ENCODE results near the gene TRPM7. TPM values are rescaled to one million over a fixed set of nuclear protein-coding genes. Genes with fewer than 3 reads are reported as not detected.
"Not testable (repeated sequence)": the region's sequence is repeated elsewhere in the genome, so short reads cannot be mapped to it uniquely, and the experiment has no call there.

TRPM7 gene
- total RNA-seq, 1 donor from 2014 or later = 31.2 TPM

DNA sequence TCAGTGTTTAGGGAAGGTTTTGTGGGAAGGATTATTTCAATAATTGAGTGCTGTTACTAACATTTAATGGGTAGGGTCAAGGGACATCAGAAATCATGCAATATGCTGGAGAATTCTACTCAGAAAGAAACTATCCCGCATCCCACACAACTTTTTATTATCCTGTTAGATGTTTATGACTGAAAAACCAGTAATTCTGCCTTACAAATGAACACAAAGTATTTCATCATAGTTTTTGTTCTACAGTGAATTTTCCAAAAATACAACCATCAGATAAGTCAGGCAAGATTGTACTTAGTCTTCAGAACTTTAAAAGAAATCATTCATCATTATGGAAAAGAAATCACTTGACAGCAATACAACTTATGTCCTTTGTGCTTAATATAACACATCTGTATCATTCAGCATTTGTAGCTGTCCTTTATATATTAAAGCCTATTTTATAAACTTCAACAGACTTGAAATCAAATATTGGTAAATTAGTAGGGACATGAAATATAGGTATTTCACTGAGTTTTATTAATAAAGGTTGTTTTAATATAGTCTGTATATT lies 61.9 kb downstream of the TRPM7 start:
- TF ChIP-seq, protein P1, sequence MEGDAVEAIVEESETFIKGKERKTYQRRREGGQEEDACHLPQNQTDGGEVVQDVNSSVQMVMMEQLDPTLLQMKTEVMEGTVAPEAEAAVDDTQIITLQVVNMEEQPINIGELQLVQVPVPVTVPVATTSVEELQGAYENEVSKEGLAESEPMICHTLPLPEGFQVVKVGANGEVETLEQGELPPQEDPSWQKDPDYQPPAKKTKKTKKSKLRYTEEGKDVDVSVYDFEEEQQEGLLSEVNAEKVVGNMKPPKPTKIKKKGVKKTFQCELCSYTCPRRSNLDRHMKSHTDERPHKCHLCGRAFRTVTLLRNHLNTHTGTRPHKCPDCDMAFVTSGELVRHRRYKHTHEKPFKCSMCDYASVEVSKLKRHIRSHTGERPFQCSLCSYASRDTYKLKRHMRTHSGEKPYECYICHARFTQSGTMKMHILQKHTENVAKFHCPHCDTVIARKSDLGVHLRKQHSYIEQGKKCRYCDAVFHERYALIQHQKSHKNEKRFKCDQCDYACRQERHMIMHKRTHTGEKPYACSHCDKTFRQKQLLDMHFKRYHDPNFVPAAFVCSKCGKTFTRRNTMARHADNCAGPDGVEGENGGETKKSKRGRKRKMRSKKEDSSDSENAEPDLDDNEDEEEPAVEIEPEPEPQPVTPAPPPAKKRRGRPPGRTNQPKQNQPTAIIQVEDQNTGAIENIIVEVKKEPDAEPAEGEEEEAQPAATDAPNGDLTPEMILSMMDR (IDR thresholded peaks at IDR 0.05; ENCODE audit: insufficient read depth, low read length, poor library complexity, severe bottlenecking) = no peak
- DNase-seq (ENCODE audit: low read depth) = no peak
- no peaks in the 10 kb centered on the region for H3K36me3 ChIP-seq (ENCODE audit: control insufficient read depth, insufficient read depth, low read length)

DNA sequence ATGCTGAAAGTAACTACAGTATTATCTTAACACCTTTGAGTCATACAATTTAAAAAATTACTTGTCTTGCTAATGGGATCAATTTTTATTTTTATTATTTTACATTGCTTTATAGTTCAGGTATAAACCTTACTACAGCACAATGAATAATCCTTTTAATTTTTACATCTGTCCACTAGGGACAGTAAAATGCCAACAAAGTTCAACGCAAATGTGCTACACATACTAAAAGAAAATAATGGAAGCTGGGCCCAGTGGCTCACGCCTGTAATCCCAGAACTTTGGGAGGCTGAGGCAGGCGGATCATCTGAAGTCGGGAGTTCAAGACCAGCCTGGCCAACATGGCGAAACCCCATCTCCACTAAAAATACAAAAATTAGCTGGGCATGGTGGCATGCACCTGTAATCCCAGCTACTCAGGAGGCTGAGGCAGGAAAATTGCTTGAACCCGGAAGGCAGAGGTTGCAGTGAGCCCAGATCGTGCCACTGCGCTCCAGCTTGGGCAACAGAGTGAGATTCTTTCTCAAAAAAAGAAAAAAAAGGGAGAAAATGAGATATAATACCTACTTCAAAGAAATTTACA lies 64.1 kb downstream of the TRPM7 start:
- DNase-seq (ENCODE audit: low read depth); H3K4me3 ChIP-seq (ENCODE audit: low read depth, low read length); H3K36me3 ChIP-seq (ENCODE audit: control insufficient read depth, insufficient read depth, low read length); H3K27me3 ChIP-seq (ENCODE audit: control insufficient read depth, insufficient read depth, low read length): not testable (repeated sequence)
- TF ChIP-seq, protein P1 (IDR thresholded peaks at IDR 0.05; ENCODE audit: insufficient read depth, low read length, poor library complexity, severe bottlenecking) = peak; percentile 41

More for the DNA sequence above, 61.9 kb downstream of the TRPM7 start:
- Histone ChIP-seq H3K4me3 (ENCODE audit: low read depth, low read length) (no peak overlapping the region), H3K27me3 (ENCODE audit: control insufficient read depth, insufficient read depth, low read length) (no peaks in the 10 kb centered on the region)

DNA sequence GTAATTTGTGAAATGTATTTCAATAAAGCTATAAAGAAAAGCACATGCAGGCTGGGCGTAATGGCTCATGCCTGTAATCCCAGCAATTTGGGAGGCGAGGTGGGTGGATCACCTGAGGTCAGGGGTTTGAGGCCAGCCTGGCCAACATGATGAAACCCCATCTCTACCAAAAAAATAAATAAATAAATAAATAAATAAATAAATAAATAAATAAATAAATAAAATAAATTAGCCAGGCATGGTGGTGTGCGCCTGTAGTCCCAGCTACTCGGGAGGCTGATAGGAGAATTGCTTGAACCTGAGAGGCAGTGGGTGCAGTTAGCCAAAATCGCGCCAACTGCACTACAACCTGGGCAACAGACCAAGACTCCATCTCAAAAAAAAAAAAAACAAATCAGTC lies 69.6 kb downstream of the TRPM7 start:
- DNase-seq (ENCODE audit: low read depth); H3K27me3 ChIP-seq (ENCODE audit: control insufficient read depth, insufficient read depth, low read length); H3K4me3 ChIP-seq (ENCODE audit: low read depth, low read length); H3K36me3 ChIP-seq (ENCODE audit: control insufficient read depth, insufficient read depth, low read length): not testable (repeated sequence)

DNA sequence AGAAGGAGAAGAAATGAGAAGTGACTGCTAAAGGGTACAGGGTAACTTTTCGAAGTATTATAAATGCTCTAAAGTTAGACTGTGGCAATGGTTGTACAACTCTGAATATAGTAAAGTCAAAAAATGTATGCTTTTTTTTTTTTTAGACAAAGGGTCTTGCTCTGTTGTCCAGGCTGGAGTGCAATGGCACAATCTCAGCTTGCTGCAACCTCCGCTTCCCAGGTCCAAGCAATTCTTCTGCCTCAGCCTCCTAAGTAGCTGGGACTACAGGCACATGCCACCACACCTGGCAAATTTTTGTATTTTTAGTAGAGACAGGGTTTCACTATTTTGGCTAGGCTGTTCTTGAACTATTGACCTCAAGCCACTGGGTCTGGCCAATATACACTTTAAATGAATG lies 70.0 kb downstream of the TRPM7 start:
- not testable (repeated sequence) for DNase-seq (ENCODE audit: low read depth); H3K36me3 ChIP-seq (ENCODE audit: control insufficient read depth, insufficient read depth, low read length); H3K4me3 ChIP-seq (ENCODE audit: low read depth, low read length); H3K27me3 ChIP-seq (ENCODE audit: control insufficient read depth, insufficient read depth, low read length)

DNA sequence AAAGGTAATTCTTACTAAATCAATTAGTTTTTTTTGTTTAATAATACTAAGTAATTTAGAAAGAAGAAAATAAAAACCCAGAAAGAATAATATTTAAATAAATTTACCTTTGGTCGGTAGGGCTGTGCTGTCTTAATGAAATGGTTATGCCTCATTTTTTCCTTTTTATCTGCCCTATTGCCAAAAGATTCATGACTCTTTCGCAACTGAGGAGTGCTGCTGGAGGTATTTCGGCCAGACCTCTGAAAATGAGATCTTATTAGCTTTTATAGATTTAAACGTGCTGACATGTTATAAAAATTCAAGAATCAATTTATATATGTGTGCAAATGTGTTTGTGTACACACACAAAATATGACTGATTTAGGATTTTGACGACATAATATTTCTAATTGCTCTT lies 73.0 kb downstream of the TRPM7 start:
- Histone ChIP-seq H3K27me3 (ENCODE audit: control insufficient read depth, insufficient read depth, low read length) (no peaks in the 10 kb centered on the region), H3K36me3 (ENCODE audit: control insufficient read depth, insufficient read depth, low read length) (no peaks in the 10 kb centered on the region)
- TF ChIP-seq, protein P1 (IDR thresholded peaks at IDR 0.05; ENCODE audit: insufficient read depth, low read length, poor library complexity, severe bottlenecking) = no peak

DNA sequence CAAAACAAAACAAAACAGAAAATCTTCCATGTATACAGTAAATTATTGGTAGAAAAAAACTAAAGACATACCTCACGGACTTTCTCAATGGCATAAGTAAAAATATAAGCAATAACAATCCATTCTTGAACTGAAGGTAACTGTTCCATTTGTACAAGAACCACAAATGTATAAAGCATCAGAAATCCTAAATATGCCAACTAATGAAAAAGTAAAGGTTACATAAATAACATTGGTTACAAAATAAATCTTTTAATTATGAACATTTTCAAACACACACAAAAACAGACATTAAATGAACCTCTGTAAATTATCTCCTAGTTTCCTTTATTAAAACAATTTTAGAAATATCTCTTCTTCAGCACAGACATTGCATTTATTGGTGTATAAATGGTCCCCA lies 79.5 kb downstream of the TRPM7 start:
- Histone ChIP-seq H3K36me3 (ENCODE audit: control insufficient read depth, insufficient read depth, low read length) (no peaks in the 10 kb centered on the region), H3K27me3 (ENCODE audit: control insufficient read depth, insufficient read depth, low read length) (no peaks in the 10 kb centered on the region), H3K4me3 (ENCODE audit: low read depth, low read length) (no peak overlapping the region)
- DNase-seq (ENCODE audit: low read depth) = no peak
- TF ChIP-seq, protein P1 (IDR thresholded peaks at IDR 0.05; ENCODE audit: insufficient read depth, low read length, poor library complexity, severe bottlenecking) = no peak

More for the DNA sequence above, 73.0 kb downstream of the TRPM7 start:
- DNase-seq (ENCODE audit: low read depth) = no peak
- H3K4me3 ChIP-seq (ENCODE audit: low read depth, low read length) = no peak overlapping the region

DNA sequence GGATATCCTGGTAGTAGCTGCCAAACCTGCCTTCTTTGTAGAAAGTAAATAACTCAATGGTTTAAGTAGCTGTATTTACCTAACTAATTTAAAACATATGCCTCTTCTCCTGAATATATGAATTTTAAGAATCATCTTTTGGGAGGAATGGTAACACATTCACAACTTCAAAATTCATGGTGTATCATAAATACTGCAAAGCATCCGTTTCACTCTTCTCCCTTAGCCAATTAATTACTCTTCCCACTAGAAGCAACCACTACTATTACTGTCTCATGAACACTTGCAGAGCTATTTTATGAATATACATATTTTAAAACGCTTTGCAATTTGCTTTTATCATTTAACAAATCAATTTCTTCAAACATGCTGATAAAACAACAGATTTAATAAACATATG lies 81.1 kb downstream of the TRPM7 start:
- no peaks in the 10 kb centered on the region for H3K27me3 ChIP-seq (ENCODE audit: control insufficient read depth, insufficient read depth, low read length)
- DNase-seq (ENCODE audit: low read depth) = no peak
- H3K36me3 ChIP-seq (ENCODE audit: control insufficient read depth, insufficient read depth, low read length) = no peaks in the 10 kb centered on the region
- H3K4me3 ChIP-seq (ENCODE audit: low read depth, low read length) = no peak overlapping the region
- TF ChIP-seq, protein P1 (IDR thresholded peaks at IDR 0.05; ENCODE audit: insufficient read depth, low read length, poor library complexity, severe bottlenecking) = no peak

DNA sequence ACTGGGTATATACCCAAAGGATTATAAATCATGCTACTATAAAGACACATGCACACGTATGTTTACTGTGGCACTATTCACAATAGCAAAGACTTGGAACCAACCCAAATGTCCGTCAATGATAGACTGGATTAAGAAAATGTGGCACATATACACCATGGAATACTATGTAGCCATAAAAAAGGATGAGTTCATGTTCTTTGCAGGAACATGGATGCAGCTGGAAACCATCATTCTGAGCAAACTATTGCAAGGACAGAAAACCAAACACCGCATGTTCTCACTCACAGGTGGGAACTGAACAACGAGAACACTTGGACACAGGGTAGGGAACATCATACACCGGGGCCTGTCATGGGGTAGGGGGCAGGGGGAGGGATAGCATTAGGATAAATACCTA lies 84.6 kb downstream of the TRPM7 start:
- H3K4me3 ChIP-seq (ENCODE audit: low read depth, low read length); DNase-seq (ENCODE audit: low read depth); H3K36me3 ChIP-seq (ENCODE audit: control insufficient read depth, insufficient read depth, low read length); H3K27me3 ChIP-seq (ENCODE audit: control insufficient read depth, insufficient read depth, low read length): not testable (repeated sequence)

Measured in kidney epithelial cell (primary cell).